Upper lobe of left lung (tissue), 6 donors: ENCODE results near the gene ATN1. TPM values are rescaled to one million over a fixed set of nuclear protein-coding genes. Genes with fewer than 3 reads are reported as not detected.
A peak's percentile ranks its signal among the peaks of the same experiment; 100 is the strongest.

Experiments used
- ATAC-seq, 2 donors: fragments of 200-7000 bp; cut with Tn5 transposase; one replicate each; pipeline ENCODE4 v1.9.1; 2022; ENCODE audit warnings: mild to moderate bottlenecking in 2 of 2, moderate library complexity in 2 of 2; ENCODE audit not compliant: low FRiP score in 2 of 2
- DNase-seq, 2 donors: peaks; one replicate each; pipeline ENCODE4 v3.0.0-alpha.2; 2019 to 2020
- H3K27ac ChIP-seq, 4 donors: fragments of 200-600 bp; sonication (generic); one replicate each; pipeline ENCODE4 v1.5.1; 2016 to 2019
- H3K27me3 ChIP-seq, 4 donors: fragments of 200-600 bp; sonication (generic); one replicate each; pipeline ENCODE4 v1.5.1; 2017 to 2019
- H3K36me3 ChIP-seq, 4 donors: fragments of 200-600 bp; sonication (generic); one replicate each; pipeline ENCODE4 v1.5.1; 2016 to 2019
- H3K4me1 ChIP-seq, 4 donors: fragments of 200-600 bp; sonication (generic); one replicate each; pipeline ENCODE4 v1.5.1; 2018 to 2019
- H3K4me3 ChIP-seq, 4 donors: fragments of 200-600 bp; sonication (generic); one replicate each; pipeline ENCODE4 v1.5.1; 2017 to 2019; ENCODE audit warnings: mild to moderate bottlenecking in 2 of 4, moderate library complexity in 1 of 4
- H3K9me3 ChIP-seq, 4 donors: fragments of 200-600 bp; sonication (generic); one replicate each; pipeline ENCODE4 v1.5.1; 2018 to 2019
- CTCF ChIP-seq, 6 experiments: fragments of 450-650 bp in 4 of 6; fragments of 200-600 bp in 2 of 6; sonication (generic) in 2 of 6; IDR thresholded peaks; one replicate each; pipeline ENCODE4 v1.5.1; 2016 to 2019; ENCODE audit warnings: antibody characterized with exemption in 6 of 6
- EP300 ChIP-seq, 4 donors: sonication (generic); formaldehyde crosslinking; IDR thresholded peaks; one replicate each; pipeline ENCODE4 v1.5.1; 2017; ENCODE audit warnings: antibody characterized with exemption in 4 of 4, control low read depth in 2 of 4
- POLR2A ChIP-seq, 4 donors: fragments of 450-650 bp; IDR thresholded peaks; one replicate each; pipeline ENCODE4 v1.5.1; 2016 to 2017; ENCODE audit warnings: antibody characterized with exemption in 4 of 4, mild to moderate bottlenecking in 2 of 4
- POLR2AphosphoS5 ChIP-seq, 2 donors: sonication (generic); formaldehyde crosslinking; IDR thresholded peaks; one replicate each; pipeline ENCODE4 v1.5.1; 2017; ENCODE audit warnings: antibody characterized with exemption in 2 of 2
- WGBS, 2 donors: methylation state at CpG; one replicate each; pipeline ENCODE4 v1.1.5; 2017 to 2018; 5-methylcytosine and 5-hydroxymethylcytosine counted together
- total RNA-seq, 6 donors: library from RNA; depleted of rRNA in 4 of 6; stranded (reverse); fragments of >200 nt in 4 of 6; gene quantifications; one replicate each; pipeline versions ENCODE4 v1.1.0 to v1.2.1, GENCODE V29; 2016 to 2021
- donor health status: DM: no; HTN: no; CAD: no; lungs with moderate emphysema.
- donor health status: DM: no; HTN: yes; CAD: no; lungs with severe emphysema.

ATN1 gene
- total RNA-seq, 6 donors from 2014 or later: 74.7 to 321 (median 133) TPM

- Histone ChIP-seq H3K36me3 (peaks cover 0 to 29% (median 11%) of the 10 kb centered on the region in 4 donors), H3K4me1 (peaks cover 24 to 36% (median 29%) of the 10 kb centered on the region in 4 donors), H3K9me3 (no peaks in the 10 kb centered on the region), H3K4me3 (no peak overlapping the region), H3K27me3 (no peaks in the 10 kb centered on the region), H3K27ac (peak overlapping the region in 1 of 4 donors; percentile 23)
- DNase-seq: no peak
- no peak for ATAC-seq
- WGBS, 2 donors: 72 to 84% methylated on average over 8 to 9 of the region's 9 CpGs
- no peak for TF ChIP-seq CTCF (IDR thresholded peaks at IDR 0.05)
- TF ChIP-seq POLR2AphosphoS5 (IDR thresholded peaks at IDR 0.05): no peak
- no peak for TF ChIP-seq POLR2A (IDR thresholded peaks at IDR 0.05)
- TF ChIP-seq EP300 (IDR thresholded peaks at IDR 0.05): no peak
These were observed 5.5 kb upstream of the ATN1 start for GRCh38 chr12:6921996-6922946.

DNA sequence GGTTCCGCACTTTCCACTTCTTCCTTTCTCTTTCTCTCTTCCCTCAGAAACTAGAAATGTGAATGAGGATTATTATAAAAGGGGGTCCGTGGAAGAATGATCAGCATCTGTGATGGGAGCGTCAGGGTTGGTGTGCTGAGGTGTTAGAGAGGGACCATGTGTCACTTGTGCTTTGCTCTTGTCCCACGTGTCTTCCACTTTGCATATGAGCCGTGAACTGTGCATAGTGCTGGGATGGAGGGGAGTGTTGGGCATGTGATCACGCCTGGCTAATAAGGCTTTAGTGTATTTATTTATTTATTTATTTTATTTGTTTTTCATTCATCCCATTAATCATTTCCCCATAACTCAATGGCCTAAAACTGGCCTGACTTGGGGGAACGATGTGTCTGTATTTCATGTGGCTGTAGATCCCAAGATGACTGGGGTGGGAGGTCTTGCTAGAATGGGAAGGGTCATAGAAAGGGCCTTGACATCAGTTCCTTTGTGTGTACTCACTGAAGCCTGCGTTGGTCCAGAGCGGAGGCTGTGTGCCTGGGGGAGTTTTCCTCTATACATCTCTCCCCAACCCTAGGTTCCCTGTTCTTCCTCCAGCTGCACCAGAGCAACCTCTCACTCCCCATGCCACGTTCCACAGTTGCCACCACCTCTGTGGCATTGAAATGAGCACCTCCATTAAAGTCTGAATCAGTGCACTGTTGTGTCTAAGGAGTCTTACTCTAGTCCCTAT is 4.6 kb upstream of the ATN1 start:
- Histone ChIP-seq H3K4me3 (no peak overlapping the region), H3K27ac (no peak overlapping the region), H3K27me3 (no peaks in the 10 kb centered on the region), H3K4me1 (peaks cover 24 to 37% (median 29%) of the 10 kb centered on the region in 4 donors), H3K9me3 (no peaks in the 10 kb centered on the region), H3K36me3 (peaks cover 0 to 23% (median 7%) of the 10 kb centered on the region in 4 donors)
- ATAC-seq: no peak
- TF ChIP-seq POLR2A (IDR thresholded peaks at IDR 0.05) (no peak), EP300 (IDR thresholded peaks at IDR 0.05) (no peak), CTCF (IDR thresholded peaks at IDR 0.05) (no peak), POLR2AphosphoS5 (IDR thresholded peaks at IDR 0.05) (no peak)
- no peak for DNase-seq
- WGBS, 2 donors: 78 to 86% methylated on average over 10 of the region's 10 CpGs

- peak overlapping the region in 3 of 4 donors; percentile 94 to 99 (median 98) for H3K27ac ChIP-seq
These were observed 3.9 kb upstream of the ATN1 start for GRCh38 chr12:6923851-6924250.

DNA sequence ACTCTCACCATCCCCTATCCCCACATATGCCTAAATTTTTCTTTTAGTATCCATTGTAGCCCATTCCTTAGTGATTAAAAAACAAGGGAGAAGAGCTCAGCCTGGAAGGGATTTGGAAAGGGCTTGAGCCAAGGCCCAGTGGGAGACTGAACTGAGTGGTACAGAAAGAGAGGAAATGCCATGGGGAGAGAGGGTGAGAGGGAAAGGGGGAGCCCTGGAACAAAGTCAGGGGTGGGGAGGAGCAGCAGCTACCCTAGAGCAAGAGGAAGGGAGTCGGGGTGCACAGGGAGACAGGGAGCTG is 2.6 kb upstream of the ATN1 start:
- peak overlapping the region in 2 of 4 donors; percentile 89 to 96 for H3K4me3 ChIP-seq
- peaks cover 35 to 53% (median 45%) of the 10 kb centered on the region in 4 donors for H3K4me1 ChIP-seq
- TF ChIP-seq POLR2A (IDR thresholded peaks at IDR 0.05): no peak
- TF ChIP-seq POLR2AphosphoS5 (IDR thresholded peaks at IDR 0.05): no peak
- TF ChIP-seq EP300 (IDR thresholded peaks at IDR 0.05): no peak
- TF ChIP-seq CTCF (IDR thresholded peaks at IDR 0.05): no peak
- DNase-seq: no peak
- no peaks in the 10 kb centered on the region for H3K27me3 ChIP-seq
- no peak for ATAC-seq
- peaks cover 0 to 11% (median 4%) of the 10 kb centered on the region in 4 donors for H3K36me3 ChIP-seq
- peak overlapping the region; percentile 92 to 99 (median 96) for H3K27ac ChIP-seq
- 27 to 28% methylated on average over 1 of the region's 1 CpG for whole genome bisulfite sequencing, 2 donors
- no peaks in the 10 kb centered on the region for H3K9me3 ChIP-seq

More at GRCh38 chr12:6923851-6924250, 3.9 kb upstream of the ATN1 start:
- WGBS, 2 donors: 60 to 64% methylated on average over 6 of the region's 6 CpGs
- ATAC-seq (no peak), DNase-seq (no peak)
- Histone ChIP-seq H3K36me3 (peaks cover 0 to 18% (median 7%) of the 10 kb centered on the region in 4 donors), H3K4me3 (peak overlapping the region in 1 of 4 donors; percentile 96), H3K4me1 (peaks cover 24 to 40% (median 32%) of the 10 kb centered on the region in 4 donors), H3K9me3 (no peaks in the 10 kb centered on the region), H3K27me3 (no peaks in the 10 kb centered on the region)
- TF ChIP-seq POLR2A (IDR thresholded peaks at IDR 0.05): no peak
- TF ChIP-seq POLR2AphosphoS5 (IDR thresholded peaks at IDR 0.05): no peak
- TF ChIP-seq EP300 (IDR thresholded peaks at IDR 0.05): no peak
- no peak for TF ChIP-seq CTCF (IDR thresholded peaks at IDR 0.05)
